Spinal cord (tissue), 10 donors: ENCODE results near the gene MAN2A2. TPM values are rescaled to one million over a fixed set of nuclear protein-coding genes. Genes with fewer than 3 reads are reported as not detected.

Source experiments
- DNase-seq, 6 donors: peaks; one replicate each; pipeline versions ENCODE4 v3.0.0 to v3.0.0-alpha.2; 2013 to 2015; ENCODE audit warnings: low spot score in 6 of 6, low read depth in 4 of 6
- H3K27ac ChIP-seq: one replicate; pipeline ENCODE4 v1.5.1; 2013; ENCODE audit warnings: low read depth, low read length, control low read depth
- H3K27me3 ChIP-seq: one replicate; pipeline ENCODE4 v1.6.1; 2013; ENCODE audit warnings: low read length; ENCODE audit not compliant: control insufficient read depth, insufficient read depth
- H3K36me3 ChIP-seq: one replicate; pipeline ENCODE4 v1.6.1; 2013; ENCODE audit warnings: low read length; ENCODE audit not compliant: control insufficient read depth, insufficient read depth
- H3K4me1 ChIP-seq: one replicate; pipeline ENCODE4 v1.6.1; 2013; ENCODE audit warnings: low read length; ENCODE audit not compliant: control insufficient read depth, insufficient read depth
- H3K4me3 ChIP-seq: one replicate; pipeline ENCODE4 v1.5.1; 2013; ENCODE audit warnings: low read depth, low read length, control low read depth
- H3K9me3 ChIP-seq: one replicate; pipeline ENCODE4 v1.6.1; 2013; ENCODE audit warnings: low read length; ENCODE audit not compliant: control insufficient read depth, insufficient read depth
- WGBS: methylation state at CpG from one replicate; pipeline ENCODE4 v1.1.5; 2013; ENCODE audit warnings: missing lambda C conversion rate; ENCODE audit not compliant: insufficient coverage; 5-methylcytosine and 5-hydroxymethylcytosine counted together
- polyA plus RNA-seq, 2 donors: library from polyadenylated mRNA; unstranded; fragments of 120-200 nt; gene quantifications; one replicate each; pipeline ENCODE4 v1.2.1, GENCODE V29; 2013; ENCODE audit not compliant: insufficient read length in 2 of 2
- small RNA-seq: library from RNA; depleted of rRNA; stranded (forward); fragments of <200 nt; gene quantifications from one replicate; pipeline ENCODE3, GENCODE V24; 2014; ENCODE audit warnings: low replicate concordance
- total RNA-seq, 2 donors: library from RNA; depleted of rRNA in 1 of 2; stranded (reverse); fragments of 120-200 nt in 1 of 2; fragments of >200 nt in 1 of 2; gene quantifications; one replicate each; pipeline versions ENCODE4 v1.2.3 to v1.2.4, GENCODE V29; 2013 to 2014
- donor health status: healthy.

MAN2A2 gene
- total and polyA plus RNA-seq, 4 donors = 25.3 to 128 (median 81.2) TPM

DNA sequence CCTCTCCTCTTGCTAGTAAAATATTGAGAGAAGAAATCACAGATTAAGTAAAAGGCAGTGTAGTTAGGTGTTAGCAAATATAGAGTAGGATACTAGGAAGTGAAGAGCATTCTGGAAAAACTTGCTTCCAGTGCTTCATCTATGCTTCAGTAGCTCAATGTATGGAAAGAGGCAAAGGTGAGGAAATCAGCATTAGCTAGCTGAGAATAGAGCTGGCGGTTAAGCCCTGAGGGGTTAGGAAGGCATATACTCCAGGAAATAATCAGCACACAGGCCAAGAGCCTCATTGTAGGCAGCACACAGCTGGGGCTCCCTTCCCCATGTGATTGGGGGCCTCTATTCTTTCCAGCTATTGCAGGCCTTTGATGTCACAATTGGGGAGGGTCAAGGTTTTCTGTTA lies 65.3 kb downstream of the MAN2A2 start:
- Histone ChIP-seq H3K9me3 (no peaks in the 10 kb centered on the region), H3K4me1 (no peaks in the 10 kb centered on the region), H3K36me3 (peaks cover 34% of the 10 kb centered on the region), H3K4me3 (no peak overlapping the region), H3K27me3 (no peaks in the 10 kb centered on the region), H3K27ac (no peak overlapping the region)
- no peak for DNase-seq
- WGBS = 86% methylated on average over 1 of the region's 1 CpG

DNA sequence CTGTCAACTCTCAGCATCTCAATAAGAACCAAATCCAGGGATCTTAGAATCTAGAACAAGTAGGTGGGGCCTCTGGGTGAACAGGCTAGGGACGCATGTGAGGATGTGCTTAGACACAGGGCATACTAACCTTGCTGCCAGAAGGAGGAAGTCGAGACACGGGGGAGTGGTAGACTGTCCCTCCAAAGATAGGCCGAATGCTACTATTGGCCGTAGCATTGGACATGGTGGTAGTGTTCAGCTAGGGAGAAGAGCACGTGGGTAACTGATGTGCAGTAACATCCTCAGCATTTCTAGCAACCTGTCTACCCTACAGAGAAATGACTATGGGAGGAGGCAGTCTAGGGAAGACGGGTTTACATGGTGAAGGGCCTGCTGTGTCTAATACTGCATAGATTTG lies 67.2 kb downstream of the MAN2A2 start:
- Histone ChIP-seq H3K27ac (no peak overlapping the region), H3K4me3 (no peak overlapping the region), H3K36me3 (peaks cover 35% of the 10 kb centered on the region), H3K4me1 (no peaks in the 10 kb centered on the region), H3K9me3 (no peaks in the 10 kb centered on the region), H3K27me3 (no peaks in the 10 kb centered on the region)
- 93% methylated on average over 3 of the region's 7 CpGs for WGBS
- no peak for DNase-seq

DNA sequence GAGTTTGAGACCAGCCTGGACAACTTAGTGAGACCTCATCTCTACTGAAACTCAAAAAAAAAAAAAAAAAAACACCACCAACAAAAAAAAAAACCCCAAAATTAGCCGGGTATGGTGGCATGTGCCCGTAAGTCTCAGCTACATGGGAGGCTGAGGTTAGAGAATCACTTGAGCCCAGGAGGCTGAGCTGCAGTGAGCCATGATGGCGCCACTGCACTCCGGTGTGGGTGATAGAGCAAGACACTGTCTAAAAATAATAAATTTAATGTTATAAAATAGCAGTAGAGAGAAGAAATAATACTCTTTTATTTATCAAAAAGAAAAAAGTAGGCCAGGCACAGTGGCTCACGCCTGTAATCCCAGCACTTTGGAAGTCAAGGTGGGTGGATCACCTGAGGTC lies 69.0 kb downstream of the MAN2A2 start:
- Histone ChIP-seq H3K4me3 (no peak overlapping the region), H3K27me3 (no peaks in the 10 kb centered on the region), H3K27ac (no peak overlapping the region), H3K36me3 (peaks cover 24% of the 10 kb centered on the region), H3K4me1 (no peaks in the 10 kb centered on the region), H3K9me3 (no peaks in the 10 kb centered on the region)
- 70% methylated on average over 2 of the region's 5 CpGs for WGBS
- DNase-seq = no peak

Small RNA genes lying within 50 kb of the gene (small RNA-seq; reads per million reads assigned to genes)
- gene RN7SL363P = not detected

Other genes with a start within 250 kb of the MAN2A2 start
- gene BLM, start 186.0 kb upstream of the MAN2A2 start, total RNA-seq = 1 to 10 TPM; 8.3 to 9.4 TPM
- gene BLM, start 186.0 kb upstream of the MAN2A2 start, polyA plus RNA-seq = 1 to 10 TPM; 7.2 to 9.1 TPM
- gene FURIN, start 34.7 kb upstream of the MAN2A2 start, total RNA-seq = 10 to 100 TPM; 13.2 to 23.7 TPM
- gene FURIN, start 34.7 kb upstream of the MAN2A2 start, polyA plus RNA-seq = 10 to 100 TPM; 24.9 to 27.0 TPM
- gene FES, start 18.8 kb upstream of the MAN2A2 start, total RNA-seq = 10 to 100 TPM; 13.3 to 19.5 TPM
- 10 to 100 TPM in 1 of 2 donors, 1 to 10 TPM in 1; 8.7 to 12.1 TPM for gene FES, start 18.8 kb upstream of the MAN2A2 start, polyA plus RNA-seq
- 10 to 100 TPM in 1 of 2 donors, 1 to 10 TPM in 1; 7.6 to 21.7 TPM for gene HDDC3, start 29.2 kb downstream of the MAN2A2 start, total RNA-seq
- 10 to 100 TPM; 14.6 to 15.5 TPM for gene HDDC3, start 29.2 kb downstream of the MAN2A2 start, polyA plus RNA-seq
- gene UNC45A, start 32.0 kb downstream of the MAN2A2 start, total RNA-seq = 10 to 100 TPM; 29.3 to 51.4 TPM
- gene UNC45A, start 32.0 kb downstream of the MAN2A2 start, polyA plus RNA-seq = 10 to 100 TPM; 43.6 to 54.7 TPM
- 10 to 100 TPM; 16.9 to 18.0 TPM for gene RCCD1, start 51.6 kb downstream of the MAN2A2 start, total RNA-seq
- gene RCCD1, start 51.6 kb downstream of the MAN2A2 start, polyA plus RNA-seq = 10 to 100 TPM; 25.6 to 30.5 TPM
- 10 to 100 TPM; 46.0 to 66.5 TPM for gene PRC1, start 91.2 kb downstream of the MAN2A2 start, total RNA-seq
- 10 to 100 TPM; 53.5 to 62.2 TPM for gene PRC1, start 91.2 kb downstream of the MAN2A2 start, polyA plus RNA-seq
- gene VPS33B, start 119.3 kb downstream of the MAN2A2 start, total RNA-seq = 10 to 100 TPM in 1 of 2 donors, 1 to 10 TPM in 1; 7.9 to 19.9 TPM
- gene VPS33B, start 119.3 kb downstream of the MAN2A2 start, polyA plus RNA-seq = 10 to 100 TPM; 27.5 to 35.2 TPM
- gene SV2B, start 197.0 kb downstream of the MAN2A2 start, total RNA-seq = 10 to 100 TPM in 1 of 2 donors, 1 to 10 TPM in 1; 6.6 to 31.0 TPM
- 10 to 100 TPM; 14.7 to 15.2 TPM for gene SV2B, start 197.0 kb downstream of the MAN2A2 start, polyA plus RNA-seq